ENCODE results near the gene INTU.

GRCh38 chr4:127610488-127610887 lies 22.3 kb upstream of the INTU start:
- no peak for TF ChIP-seq CTCF (IDR thresholded peaks at IDR 0.05; ENCODE audit: insufficient read depth, low read length)
- TF ChIP-seq SPI1 (IDR thresholded peaks at IDR 0.05; ENCODE audit: borderline replicate concordance, low read depth) = no peak
- TF ChIP-seq REST (IDR thresholded peaks at IDR 0.05; ENCODE audit: insufficient replicate concordance, low read depth) = no peak
